GM12873 (cell line): Measurements from ENCODE around the gene C4orf50.

Source experiments
- CTCF ChIP-seq: IDR thresholded peaks from 2 replicates; pipeline ENCODE4 v1.5.1; 2012; ENCODE audit warnings: low read depth, mild to moderate bottlenecking, moderate library complexity, low read length, control low read depth; ENCODE audit not compliant: insufficient read depth; ENCODE audit errors: missing control alignments

C4orf50 gene

GRCh38 chr4:5991405-5991804 is 26.8 kb downstream of the C4orf50 start:
- TF ChIP-seq CTCF: no peak

GRCh38 chr4:5990446-5991160 is 27.6 kb downstream of the C4orf50 start:
- TF ChIP-seq CTCF: no peak

- TF ChIP-seq CTCF: no peak
Measured at GRCh38 chr4:5989236-5990225, 28.7 kb downstream of the C4orf50 start.

GRCh38 chr4:5988086-5988845 is 30.0 kb downstream of the C4orf50 start:
- TF ChIP-seq CTCF: no peak

GRCh38 chr4:5984843-5985242 is 33.4 kb downstream of the C4orf50 start:
- TF ChIP-seq CTCF: no peak

- no peak for TF ChIP-seq CTCF
Measured at GRCh38 chr4:5982156-5982973, 35.9 kb downstream of the C4orf50 start.
